Astrocyte of the cerebellum (primary cell): ENCODE measurements around the gene REPIN1.

ENCODE experiments used
- DNase-seq: peaks from one replicate; pipeline ENCODE4 v3.0.0-alpha.2; 2011; ENCODE audit warnings: low read depth
- H3K4me3 ChIP-seq: 2 replicates; pipeline ENCODE4 v1.5.1; 2011; ENCODE audit warnings: mild to moderate bottlenecking, low read depth, low read length, moderate library complexity
- in situ Hi-C: cut with HindIII; loops from 2 replicates; pipeline ENCODE4 v1.10.0; 2017; ENCODE audit warnings: low sequenced_read_pairs
- TF ChIP-seq, protein P1 (sequence below): IDR thresholded peaks from 2 replicates; pipeline ENCODE4 v1.5.1; 2012; ENCODE audit warnings: low read length, low read depth, moderate library complexity, mild to moderate bottlenecking; ENCODE audit errors: missing control alignments

The REPIN1 gene

GRCh38 chr7:150340875-150341262 lies 27.8 kb upstream of the REPIN1 start:
- in situ Hi-C loops, result no loop called here
- no peak for DNase-seq
- H3K4me3 ChIP-seq, result peak overlapping the region; percentile 21
- TF ChIP-seq, protein P1, sequence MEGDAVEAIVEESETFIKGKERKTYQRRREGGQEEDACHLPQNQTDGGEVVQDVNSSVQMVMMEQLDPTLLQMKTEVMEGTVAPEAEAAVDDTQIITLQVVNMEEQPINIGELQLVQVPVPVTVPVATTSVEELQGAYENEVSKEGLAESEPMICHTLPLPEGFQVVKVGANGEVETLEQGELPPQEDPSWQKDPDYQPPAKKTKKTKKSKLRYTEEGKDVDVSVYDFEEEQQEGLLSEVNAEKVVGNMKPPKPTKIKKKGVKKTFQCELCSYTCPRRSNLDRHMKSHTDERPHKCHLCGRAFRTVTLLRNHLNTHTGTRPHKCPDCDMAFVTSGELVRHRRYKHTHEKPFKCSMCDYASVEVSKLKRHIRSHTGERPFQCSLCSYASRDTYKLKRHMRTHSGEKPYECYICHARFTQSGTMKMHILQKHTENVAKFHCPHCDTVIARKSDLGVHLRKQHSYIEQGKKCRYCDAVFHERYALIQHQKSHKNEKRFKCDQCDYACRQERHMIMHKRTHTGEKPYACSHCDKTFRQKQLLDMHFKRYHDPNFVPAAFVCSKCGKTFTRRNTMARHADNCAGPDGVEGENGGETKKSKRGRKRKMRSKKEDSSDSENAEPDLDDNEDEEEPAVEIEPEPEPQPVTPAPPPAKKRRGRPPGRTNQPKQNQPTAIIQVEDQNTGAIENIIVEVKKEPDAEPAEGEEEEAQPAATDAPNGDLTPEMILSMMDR, result no peak

GRCh38 chr7:150341263-150342120 lies 27.1 kb upstream of the REPIN1 start, which contains the start of gene RARRES2:
RARRES2 (minus strand) TSS chr7:150341629; CDS start chr7:150340609, 1,020 bp downstream.
- H3K4me3 ChIP-seq, result peak within 1 kb of the TSS; percentile 21
- DNase-seq, result no peak
- TF ChIP-seq, protein P1, result no peak
- in situ Hi-C loops, result no loop called here

- H3K4me3 ChIP-seq, result no peak overlapping the region
- TF ChIP-seq, protein P1, result no peak
- DNase-seq, result no peak
- in situ Hi-C loops, result no loop called here
Measured at GRCh38 chr7:150342121-150342408, 26.6 kb upstream of the REPIN1 start.

DNA sequence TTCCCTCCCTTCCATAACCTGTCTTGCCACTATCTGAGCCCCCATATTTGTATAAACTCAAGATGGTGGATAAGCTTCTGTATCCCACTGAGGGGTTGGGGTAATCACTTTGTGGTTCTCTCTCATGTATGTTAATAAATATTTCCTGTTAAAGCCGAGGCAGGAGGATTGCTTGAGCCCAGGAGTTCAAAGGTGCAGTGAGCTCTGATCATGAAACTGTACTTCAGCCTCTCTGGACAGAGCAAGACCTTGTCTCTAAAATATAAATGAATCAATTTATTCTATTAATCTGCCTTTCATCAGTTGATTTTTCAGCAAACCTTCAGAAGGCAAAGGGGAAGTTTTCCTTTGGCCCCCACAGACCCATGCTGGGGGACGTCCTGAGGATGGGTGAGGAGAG lies 25.4 kb upstream of the REPIN1 start:
- in situ Hi-C loops, result no loop called here
- DNase-seq, result no peak
- no peak overlapping the region for H3K4me3 ChIP-seq
- TF ChIP-seq, protein P1, result no peak

DNA sequence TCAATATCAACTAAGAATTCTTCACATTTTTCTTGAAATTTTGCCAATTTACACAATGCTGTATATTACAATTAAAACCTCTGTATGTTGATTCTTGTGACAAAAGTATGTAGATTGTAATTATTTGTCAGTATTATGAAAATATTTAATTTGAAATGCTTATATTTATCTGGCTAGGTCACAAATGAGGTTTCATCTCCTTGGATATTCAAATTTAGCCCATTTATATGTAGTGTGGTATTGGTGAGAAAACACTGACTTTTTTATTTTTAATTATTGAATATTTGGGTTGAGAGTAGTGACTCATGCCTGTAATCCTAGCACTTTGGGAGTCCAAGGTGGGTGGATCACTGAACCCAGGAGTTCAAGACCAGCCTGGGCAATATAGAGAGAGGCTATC lies 24.3 kb upstream of the REPIN1 start:
- TF ChIP-seq, protein P1, result no peak

GRCh38 chr7:150345012-150345411 lies 23.6 kb upstream of the REPIN1 start:
- in situ Hi-C loops, result no loop called here
- no peak for DNase-seq
- H3K4me3 ChIP-seq, result no peak overlapping the region
- TF ChIP-seq, protein P1, result no peak

More for the DNA sequence above, 24.3 kb upstream of the REPIN1 start:
- DNase-seq, result no peak
- H3K4me3 ChIP-seq, result no peak overlapping the region
- in situ Hi-C loops, result no loop called here
